ENCODE results near the gene METRN. TPM values are rescaled to one million over a fixed set of nuclear protein-coding genes. Genes with fewer than 3 reads are reported as not detected.

The METRN gene
- total RNA-seq, 1 experiment from 2014 or later, result 23.4 TPM

- H3K9me3 Mint-ChIP-seq (ENCODE audit: unreplicated experiment), result no peaks in the 10 kb centered on the region
- no peak for DNase-seq
- CTCF ChIA-PET, result interaction anchor here (0.7 to 1.2 kb wide), 3 partner anchors 12 to 52 kb away, joined by 3 to 4 read pairs (median 3); partner anchors contain the start of genes CHTF18, GNG13 and RPUSD1
- no TSS peak for BruUV-seq (replicated peaks)
- H3K4me3 ChIP-seq (ENCODE audit: low read depth, low read length), result no peak overlapping the region
- no peak overlapping the region for H3K4me3 Mint-ChIP-seq (ENCODE audit: unreplicated experiment)
- no peak overlapping the region for H3K27ac Mint-ChIP-seq (ENCODE audit: unreplicated experiment)
- peaks cover 4% of the 10 kb centered on the region for H3K36me3 Mint-ChIP-seq (ENCODE audit: insufficient read depth, unreplicated experiment)
- POLR2A ChIA-PET, result interaction anchor here (0.7 kb wide), 1 partner anchor 19 kb away, joined by 3 read pairs; no protein-coding TSS in a partner anchor
- H3K4me1 Mint-ChIP-seq (ENCODE audit: low read depth, unreplicated experiment), result peaks cover 7% of the 10 kb centered on the region
- no peak for TF ChIP-seq CTCF (IDR thresholded peaks at IDR 0.05; ENCODE audit: insufficient read depth in 1 of 2, low read depth in 1 of 2, low read length in 1 of 2, severe bottlenecking in 1 of 2, unreplicated experiment in 1 of 2)
- H3K27me3 ChIP-seq (replicated peaks; ENCODE audit: control insufficient read depth, insufficient read depth, low read length), result no peaks in the 10 kb centered on the region
- H3K36me3 ChIP-seq (ENCODE audit: control insufficient read depth, insufficient read depth, low read length), result no peaks in the 10 kb centered on the region
- intact Hi-C loops (cut with micrococcal nuclease; ENCODE audit: unreplicated experiment), result no loop called here
- no peaks in the 10 kb centered on the region for H3K27me3 Mint-ChIP-seq (ENCODE audit: insufficient read depth, unreplicated experiment)
- no peaks in the 10 kb centered on the region for H3K9me3 ChIP-seq
- peaks cover 6% of the 10 kb centered on the region for H3K4me1 ChIP-seq
Observed at GRCh38 chr16:749010-749409, 34.1 kb downstream of the METRN start.

GRCh38 chr16:750485-750884, 35.6 kb downstream of the METRN start:
- H3K27ac Mint-ChIP-seq (ENCODE audit: unreplicated experiment), result no peak overlapping the region
- POLR2A ChIA-PET, result interaction anchor here (0.6 kb wide), 1 partner anchor 638 kb away, joined by 4 read pairs; no protein-coding TSS in a partner anchor

More at GRCh38 chr16:750485-750884, 35.6 kb downstream of the METRN start:
- Histone ChIP-seq H3K27me3 (replicated peaks; ENCODE audit: control insufficient read depth, insufficient read depth, low read length) (no peaks in the 10 kb centered on the region), H3K36me3 (ENCODE audit: control insufficient read depth, insufficient read depth, low read length) (no peaks in the 10 kb centered on the region), H3K4me3 (ENCODE audit: low read depth, low read length) (no peak overlapping the region), H3K9me3 (no peaks in the 10 kb centered on the region), H3K4me1 (peaks cover 6% of the 10 kb centered on the region)
- Mint-ChIP-seq H3K4me1 (ENCODE audit: low read depth, unreplicated experiment) (peaks cover 7% of the 10 kb centered on the region), H3K36me3 (ENCODE audit: insufficient read depth, unreplicated experiment) (peaks cover 4% of the 10 kb centered on the region), H3K4me3 (ENCODE audit: unreplicated experiment) (no peak overlapping the region), H3K27me3 (ENCODE audit: insufficient read depth, unreplicated experiment) (no peaks in the 10 kb centered on the region), H3K9me3 (ENCODE audit: unreplicated experiment) (no peaks in the 10 kb centered on the region)
- intact Hi-C loops (cut with micrococcal nuclease; ENCODE audit: unreplicated experiment), result no loop called here
- CTCF ChIA-PET, result interaction anchor here (0.7 kb wide), 1 partner anchor 47 kb away, joined by 3 read pairs; no protein-coding TSS in a partner anchor
- no TSS peak for BruUV-seq (replicated peaks)
- no peak for TF ChIP-seq CTCF (IDR thresholded peaks at IDR 0.05; ENCODE audit: insufficient read depth in 1 of 2, low read depth in 1 of 2, low read length in 1 of 2, severe bottlenecking in 1 of 2, unreplicated experiment in 1 of 2)
- DNase-seq, result no peak

Data from Caco-2 (cell line).